H9 (cell line): ENCODE results near the gene PCYT2. TPM values are rescaled to one million over a fixed set of nuclear protein-coding genes. Genes with fewer than 3 reads are reported as not detected.

Experiments used
- DNase-seq: peaks from one replicate; pipeline ENCODE4 v3.0.0-alpha.2; 2017
- H2AFZ ChIP-seq: one replicate; pipeline ENCODE4 v1.6.1; 2013; ENCODE audit warnings: mild to moderate bottlenecking, low read length, control low read depth, moderate library complexity
- H2AK5ac ChIP-seq: 2 replicates; pipeline ENCODE4 v1.6.1; 2013; ENCODE audit warnings: low read length, control low read depth, mixed read lengths; ENCODE audit not compliant: insufficient read length
- H2BK120ac ChIP-seq: one replicate; pipeline ENCODE4 v1.6.1; 2013; ENCODE audit warnings: low read depth, mild to moderate bottlenecking, low read length, control low read depth, inconsistent platforms; ENCODE audit not compliant: poor library complexity, severe bottlenecking
- H2BK12ac ChIP-seq: 2 replicates; pipeline ENCODE4 v1.6.1; 2013; ENCODE audit warnings: low read length, control low read depth, mixed read lengths, low read depth; ENCODE audit not compliant: insufficient read length
- H2BK15ac ChIP-seq: 2 replicates; pipeline ENCODE4 v1.6.1; 2013; ENCODE audit warnings: low read depth, low read length, control low read depth
- H2BK20ac ChIP-seq: one replicate; pipeline ENCODE4 v1.6.1; 2013; ENCODE audit warnings: low read depth, mild to moderate bottlenecking, low read length, control low read depth, inconsistent platforms; ENCODE audit not compliant: poor library complexity, severe bottlenecking
- H2BK5ac ChIP-seq: 2 replicates; pipeline ENCODE4 v1.6.1; 2013; ENCODE audit warnings: low read length, control low read depth, mixed read lengths; ENCODE audit not compliant: insufficient read length
- H3K14ac ChIP-seq: 2 replicates; pipeline ENCODE4 v1.6.1; 2013; ENCODE audit warnings: low read length, control low read depth; ENCODE audit not compliant: insufficient read depth
- H3K18ac ChIP-seq: 2 replicates; pipeline ENCODE4 v1.6.1; 2013; ENCODE audit warnings: low read depth, mild to moderate bottlenecking, mixed read lengths, low read length, control low read depth; ENCODE audit not compliant: insufficient read length
- H3K23ac ChIP-seq: 2 replicates; pipeline ENCODE4 v1.6.1; 2013; ENCODE audit warnings: low read length, control low read depth, mixed read lengths, low read depth; ENCODE audit not compliant: insufficient read length
- H3K23me2 ChIP-seq: 2 replicates; pipeline ENCODE4 v1.6.1; 2013; ENCODE audit warnings: low read depth, mild to moderate bottlenecking, mixed read lengths, low read length, control low read depth; ENCODE audit not compliant: insufficient read length, poor library complexity, severe bottlenecking
- H3K27ac ChIP-seq: 2 replicates; pipeline ENCODE4 v1.5.1; 2013; ENCODE audit warnings: low read length, control low read depth, mixed read lengths, low read depth; ENCODE audit not compliant: insufficient read length
- H3K27me3 ChIP-seq: 2 replicates; pipeline ENCODE4 v1.6.1; 2013; ENCODE audit warnings: low read length, control low read depth, inconsistent platforms; ENCODE audit not compliant: insufficient read depth
- H3K4ac ChIP-seq: 2 replicates; pipeline ENCODE4 v1.6.1; 2013; ENCODE audit warnings: low read depth, mild to moderate bottlenecking, control low read depth, inconsistent platforms, low read length, moderate library complexity
- H3K4me1 ChIP-seq: 2 replicates; pipeline ENCODE4 v1.6.1; 2013; ENCODE audit warnings: low read length, control low read depth, inconsistent platforms; ENCODE audit not compliant: insufficient read depth
- H3K4me2 ChIP-seq: 2 replicates; pipeline ENCODE4 v1.6.1; 2013; ENCODE audit warnings: low read length, control low read depth, mixed read lengths; ENCODE audit not compliant: insufficient read length, insufficient read depth
- H3K56ac ChIP-seq: 2 replicates; pipeline ENCODE4 v1.6.1; 2013; ENCODE audit warnings: low read depth, mild to moderate bottlenecking, mixed read lengths, low read length, control low read depth; ENCODE audit not compliant: insufficient read length
- H3K79me1 ChIP-seq: 2 replicates; pipeline ENCODE4 v1.6.1; 2013; ENCODE audit warnings: low read depth, mild to moderate bottlenecking, moderate library complexity, low read length, control low read depth, inconsistent platforms; ENCODE audit not compliant: insufficient read depth, poor library complexity, severe bottlenecking
- H3K79me2 ChIP-seq: 2 replicates; pipeline ENCODE4 v1.6.1; 2013; ENCODE audit warnings: low read length, control low read depth, inconsistent platforms; ENCODE audit not compliant: insufficient read depth
- H3K9ac ChIP-seq: 2 replicates; pipeline ENCODE4 v1.6.1; 2013; ENCODE audit warnings: low read length, control low read depth, mixed read lengths; ENCODE audit not compliant: insufficient read length; ENCODE audit errors: extremely low read depth
- H3K9me3 ChIP-seq: one replicate; pipeline ENCODE4 v1.6.1; 2013; ENCODE audit warnings: low read depth, low read length, inconsistent platforms; ENCODE audit not compliant: control insufficient read depth
- H3T11ph ChIP-seq: one replicate; pipeline ENCODE4 v1.6.1; 2013; ENCODE audit warnings: mild to moderate bottlenecking, low read length, control low read depth, inconsistent platforms
- H4K20me1 ChIP-seq: one replicate; pipeline ENCODE4 v1.6.1; 2013; ENCODE audit not compliant: control insufficient read depth, insufficient read length, insufficient read depth
- H4K5ac ChIP-seq: 2 replicates; pipeline ENCODE4 v1.6.1; 2013; ENCODE audit warnings: low read depth, mild to moderate bottlenecking, mixed read lengths, low read length, control low read depth; ENCODE audit not compliant: insufficient read length
- H4K8ac ChIP-seq: replicated peaks from 2 replicates; pipeline ENCODE4 v1.6.1; 2013; ENCODE audit warnings: low read length, control low read depth, mixed read lengths, low read depth; ENCODE audit not compliant: insufficient read length
- H4K91ac ChIP-seq: 2 replicates; pipeline ENCODE4 v1.6.1; 2013; ENCODE audit warnings: low read depth, mild to moderate bottlenecking, moderate library complexity, mixed read lengths, low read length, control low read depth; ENCODE audit not compliant: insufficient read length
- H3K27ac Mint-ChIP-seq, 3 experiments: 2 replicates in 2 of 3; 3 replicates in 1 of 3; pipeline ENCODE4 v1.8.0; 2020 to 2021; ENCODE audit warnings: mixed read lengths in 3 of 3, mild to moderate bottlenecking in 1 of 3, moderate library complexity in 1 of 3
- H3K27me3 Mint-ChIP-seq: 2 replicates; pipeline ENCODE4 v1.8.0; 2021; ENCODE audit warnings: low read depth, mild to moderate bottlenecking, moderate library complexity, mixed read lengths
- H3K36me3 Mint-ChIP-seq, 3 experiments: 2 replicates in 2 of 3; 3 replicates in 1 of 3; pipeline ENCODE4 v1.8.0; 2020 to 2021; ENCODE audit warnings: low read depth in 3 of 3, mixed read lengths in 3 of 3; ENCODE audit not compliant: insufficient read depth in 1 of 3
- H3K4me1 Mint-ChIP-seq, 2 experiments: 2 replicates each; pipeline ENCODE4 v1.8.0; 2020; ENCODE audit warnings: mixed read lengths in 2 of 2
- H3K4me3 Mint-ChIP-seq, 2 experiments: 2 replicates in 1 of 2; 3 replicates in 1 of 2; pipeline ENCODE4 v1.8.0; 2020 to 2021; ENCODE audit warnings: mild to moderate bottlenecking in 2 of 2, mixed read lengths in 2 of 2, moderate library complexity in 1 of 2
- H3K9me3 Mint-ChIP-seq, 2 experiments: 2 replicates in 1 of 2; 3 replicates in 1 of 2; pipeline ENCODE4 v1.8.0; 2020; ENCODE audit warnings: mild to moderate bottlenecking in 2 of 2, mixed read lengths in 2 of 2, moderate library complexity in 1 of 2
- WGBS: extraction: QIAGEN DNeasy Blood & Tissue Kit; methylation state at CpG from one replicate; pipeline ENCODE4 v1.1.7; 2013; ENCODE audit warnings: missing lambda C conversion rate, low lambda C conversion rate, mixed read lengths; ENCODE audit not compliant: insufficient read length; ENCODE audit errors: extremely low coverage; 5-methylcytosine and 5-hydroxymethylcytosine counted together
- total RNA-seq: library from RNA; stranded (reverse); gene quantifications from 2 replicates; pipeline ENCODE4 v1.2.1, GENCODE V29; 2021
- TF ChIP-seq, protein P1 (sequence below): fragments of 200-600 bp; sonication (generic); conservative IDR thresholded peaks from 3 replicates; pipeline ENCODE4 v1.8.0; 2021; ENCODE audit warnings: antibody characterized with exemption, mild to moderate bottlenecking

Gene PCYT2
- total RNA-seq, 1 experiment from 2014 or later, result 24.5 TPM

DNA sequence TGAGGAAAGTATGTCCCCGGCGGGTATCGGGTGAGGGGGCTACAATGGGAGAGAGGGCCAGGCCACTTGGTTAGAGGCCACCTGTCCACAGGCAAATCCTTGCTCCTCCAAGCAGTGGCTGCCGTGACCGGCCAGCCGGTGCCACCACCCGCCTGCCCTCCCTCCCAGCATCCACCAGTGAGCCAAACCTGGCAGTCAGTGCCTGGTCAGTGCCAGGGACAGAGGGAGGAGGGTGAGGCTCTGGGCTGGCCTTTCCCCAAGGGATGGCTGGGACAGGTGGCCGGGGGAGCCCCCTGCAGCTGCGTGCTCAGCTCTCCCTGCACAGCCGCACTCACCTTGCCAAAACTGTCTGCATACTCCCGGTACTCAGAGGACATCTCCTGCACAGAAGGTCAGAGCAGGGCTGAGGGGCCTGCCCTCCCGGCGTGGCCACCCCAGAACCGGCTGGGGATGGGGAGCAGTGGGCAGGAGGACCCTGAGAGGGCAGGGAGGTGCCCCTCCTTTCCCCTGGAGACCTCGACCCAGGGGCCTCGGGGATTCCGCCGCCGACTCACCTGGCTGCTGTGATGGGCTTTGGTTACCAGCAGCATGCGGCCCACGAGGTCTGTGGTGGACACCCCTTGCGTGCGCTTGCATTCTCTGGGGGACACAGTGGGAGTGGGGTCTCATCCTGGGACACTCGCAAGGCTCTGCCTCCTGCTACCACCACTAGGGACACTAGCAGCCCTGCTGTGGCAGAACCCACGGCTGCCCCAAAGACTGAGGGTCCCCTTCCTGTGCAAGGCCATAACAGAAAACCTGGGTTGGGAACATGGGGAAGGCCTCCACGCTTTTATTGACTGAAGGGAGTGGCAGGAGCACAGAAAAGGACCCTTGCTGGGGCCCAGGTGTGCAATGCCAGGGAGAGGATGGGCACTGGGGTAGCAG is 3.7 kb downstream of the PCYT2 start:
- Histone ChIP-seq H3K56ac (no peak overlapping the region), H3K79me2 (no peaks in the 10 kb centered on the region), H3K23ac (no peak overlapping the region), H4K8ac (no peak overlapping the region), H3K4me1 (no peaks in the 10 kb centered on the region), H4K20me1 (no peaks in the 10 kb centered on the region), H2BK5ac (no peak overlapping the region), H2BK20ac (no peak overlapping the region), H3K23me2 (peaks cover 7% of the 10 kb centered on the region), H3K9ac (no peak overlapping the region), H3K14ac (no peak overlapping the region), H2BK12ac (no peak overlapping the region), H4K91ac (no peak overlapping the region), H3K9me3 (no peaks in the 10 kb centered on the region), H2BK120ac (no peak overlapping the region), H3K4ac (no peak overlapping the region), H2AFZ (no peak overlapping the region), H2BK15ac (no peak overlapping the region), H3K27ac (no peak overlapping the region), H3K79me1 (no peaks in the 10 kb centered on the region), H3T11ph (no peak overlapping the region), H3K27me3 (no peaks in the 10 kb centered on the region), H2AK5ac (no peak overlapping the region), H3K18ac (no peak overlapping the region), H3K4me2 (no peak overlapping the region), H4K5ac (no peak overlapping the region)
- no peak overlapping the region for H3K27ac Mint-ChIP-seq
- H3K4me1 Mint-ChIP-seq, result peaks cover 0 to 2% of the 10 kb centered on the region in 2 experiments; a peak in 2 of 4 replicates
- H3K4me3 Mint-ChIP-seq, result no peak overlapping the region
- TF ChIP-seq, protein P1, sequence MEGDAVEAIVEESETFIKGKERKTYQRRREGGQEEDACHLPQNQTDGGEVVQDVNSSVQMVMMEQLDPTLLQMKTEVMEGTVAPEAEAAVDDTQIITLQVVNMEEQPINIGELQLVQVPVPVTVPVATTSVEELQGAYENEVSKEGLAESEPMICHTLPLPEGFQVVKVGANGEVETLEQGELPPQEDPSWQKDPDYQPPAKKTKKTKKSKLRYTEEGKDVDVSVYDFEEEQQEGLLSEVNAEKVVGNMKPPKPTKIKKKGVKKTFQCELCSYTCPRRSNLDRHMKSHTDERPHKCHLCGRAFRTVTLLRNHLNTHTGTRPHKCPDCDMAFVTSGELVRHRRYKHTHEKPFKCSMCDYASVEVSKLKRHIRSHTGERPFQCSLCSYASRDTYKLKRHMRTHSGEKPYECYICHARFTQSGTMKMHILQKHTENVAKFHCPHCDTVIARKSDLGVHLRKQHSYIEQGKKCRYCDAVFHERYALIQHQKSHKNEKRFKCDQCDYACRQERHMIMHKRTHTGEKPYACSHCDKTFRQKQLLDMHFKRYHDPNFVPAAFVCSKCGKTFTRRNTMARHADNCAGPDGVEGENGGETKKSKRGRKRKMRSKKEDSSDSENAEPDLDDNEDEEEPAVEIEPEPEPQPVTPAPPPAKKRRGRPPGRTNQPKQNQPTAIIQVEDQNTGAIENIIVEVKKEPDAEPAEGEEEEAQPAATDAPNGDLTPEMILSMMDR, result peak; percentile 15; the same call in 2 of the 3 replicates
- no CpG with 5 or more reads among the region's 26 CpGs for WGBS
- no peak for DNase-seq
- peaks cover 0 to 12% (median 4%) of the 10 kb centered on the region in 3 experiments; a peak in 4 of 7 replicates for H3K36me3 Mint-ChIP-seq
- H3K9me3 Mint-ChIP-seq, result no peaks in the 10 kb centered on the region
- H3K27me3 Mint-ChIP-seq, result no peaks in the 10 kb centered on the region; the same call in 1 of the 2 replicates
